ENCODE results near the gene QRSL1. TPM values are rescaled to one million over a fixed set of nuclear protein-coding genes. Genes with fewer than 3 reads are reported as not detected.
A peak's percentile ranks its signal among the peaks of the same experiment; 100 is the strongest.
"Not testable (repeated sequence)": the region's sequence is repeated elsewhere in the genome, so short reads cannot be mapped to it uniquely, and the experiment has no call there.

The QRSL1 gene
- total RNA-seq = 1 to 10 TPM; 6.5 to 8.6 TPM
- long read RNA-seq, donor 1, full-length matches to known transcripts = 5 of 7 reads
- long read RNA-seq, donor 1, partial matches to known transcripts = 1 of 7 reads
- long read RNA-seq, donor 1, other reads (novel, unspliced or antisense) = 1 of 7 reads
- long read RNA-seq, donor 2, full-length matches to known transcripts = 13 of 16 reads
- long read RNA-seq, donor 2, partial matches to known transcripts = 1 of 16 reads
- long read RNA-seq, donor 2, other reads (novel, unspliced or antisense) = 2 of 16 reads

GRCh38 chr6:106629103-106629858 is at the start of gene QRSL1, which contains the start of gene RTN4IP1:
Gene QRSL1, plus strand, starts transcription at chr6:106629578. Its CDS starts 104 bp downstream, at chr6:106629682.
Gene RTN4IP1, minus strand, starts transcription at chr6:106629498. Its CDS starts 477 bp downstream, at chr6:106629021.
- peak; percentile 92 for DNase-seq (ENCODE audit: low spot score)
- intact Hi-C loops (cut with DNase I) = no loop called here

- DNase-seq (ENCODE audit: low spot score) = no peak
- intact Hi-C loops (cut with DNase I) = no loop called here
Observed at GRCh38 chr6:106581468-106581867, 47.9 kb upstream of the QRSL1 start.

- intact Hi-C loops (cut with DNase I) = no loop called here
- DNase-seq (ENCODE audit: low spot score) = no peak
Observed at GRCh38 chr6:106586815-106587415, 42.5 kb upstream of the QRSL1 start.

- intact Hi-C loops (cut with DNase I); DNase-seq (ENCODE audit: low spot score): not testable (repeated sequence)
Observed at GRCh38 chr6:106588937-106589336, 40.4 kb upstream of the QRSL1 start.

- intact Hi-C loops (cut with DNase I) = no loop called here
- DNase-seq (ENCODE audit: low spot score) = no peak
Observed at GRCh38 chr6:106591111-106591825, 38.1 kb upstream of the QRSL1 start.

GRCh38 chr6:106599440-106599839 is 29.9 kb upstream of the QRSL1 start:
- intact Hi-C loops (cut with DNase I) = no loop called here
- no peak for DNase-seq (ENCODE audit: low spot score)

- intact Hi-C loops (cut with DNase I) = no loop called here
- no peak for DNase-seq (ENCODE audit: low spot score)
Observed at GRCh38 chr6:106600329-106600728, 29.0 kb upstream of the QRSL1 start.

- intact Hi-C loops (cut with DNase I) = loop anchor here in 1 of 2 donors (1.0 kb wide), 1 partner anchor 18 kb away; no protein-coding TSS in a partner anchor
- no peak for DNase-seq (ENCODE audit: low spot score)
Observed at GRCh38 chr6:106608080-106608668, 21.2 kb upstream of the QRSL1 start.

- intact Hi-C loops (cut with DNase I) = no loop called here
- no peak for DNase-seq (ENCODE audit: low spot score)
Observed at GRCh38 chr6:106609699-106610098, 19.7 kb upstream of the QRSL1 start.

GRCh38 chr6:106611030-106611429 is 18.3 kb upstream of the QRSL1 start:
- intact Hi-C loops (cut with DNase I) = no loop called here
- no peak for DNase-seq (ENCODE audit: low spot score)

- DNase-seq (ENCODE audit: low spot score) = no peak
- intact Hi-C loops (cut with DNase I) = no loop called here
Observed at GRCh38 chr6:106612671-106613416, 16.5 kb upstream of the QRSL1 start.

GRCh38 chr6:106613590-106613989 is 15.8 kb upstream of the QRSL1 start:
- intact Hi-C loops (cut with DNase I) = no loop called here
- no peak for DNase-seq (ENCODE audit: low spot score)

GRCh38 chr6:106614166-106614565 is 15.2 kb upstream of the QRSL1 start:
- DNase-seq (ENCODE audit: low spot score) = no peak
- intact Hi-C loops (cut with DNase I) = no loop called here

- intact Hi-C loops (cut with DNase I) = no loop called here
- DNase-seq (ENCODE audit: low spot score) = no peak
Observed at GRCh38 chr6:106614592-106615257, 14.7 kb upstream of the QRSL1 start.

GRCh38 chr6:106617302-106617701 is 12.1 kb upstream of the QRSL1 start:
- intact Hi-C loops (cut with DNase I) = no loop called here
- no peak for DNase-seq (ENCODE audit: low spot score)

GRCh38 chr6:106617857-106618256 is 11.5 kb upstream of the QRSL1 start:
- no peak for DNase-seq (ENCODE audit: low spot score)
- intact Hi-C loops (cut with DNase I) = no loop called here

GRCh38 chr6:106618324-106618723 is 11.1 kb upstream of the QRSL1 start:
- intact Hi-C loops (cut with DNase I) = no loop called here
- DNase-seq (ENCODE audit: low spot score) = no peak

GRCh38 chr6:106619223-106619622 is 10.2 kb upstream of the QRSL1 start:
- DNase-seq (ENCODE audit: low spot score) = no peak
- intact Hi-C loops (cut with DNase I) = no loop called here

Data from posterior vena cava (tissue), 2 donors.